Endodermal cell (in vitro differentiated cells): ENCODE results near the gene MANF. TPM values are rescaled to one million over a fixed set of nuclear protein-coding genes. Genes with fewer than 3 reads are reported as not detected.

ENCODE experiments used
- DNase-seq: peaks from one replicate; pipeline ENCODE4 v3.0.0-alpha.2; 2017
- H3K27ac ChIP-seq: 2 replicates; pipeline ENCODE4 v1.5.1; 2013; ENCODE audit warnings: mild to moderate bottlenecking, low read depth, low read length, moderate library complexity
- H3K27me3 ChIP-seq: 2 replicates; pipeline ENCODE4 v1.6.1; 2013; ENCODE audit warnings: mild to moderate bottlenecking, low read length, moderate library complexity; ENCODE audit not compliant: insufficient read depth, control insufficient read depth, poor library complexity, severe bottlenecking
- H3K36me3 ChIP-seq: 2 replicates; pipeline ENCODE4 v1.7.0; 2013; ENCODE audit warnings: mild to moderate bottlenecking, low read length, moderate library complexity; ENCODE audit not compliant: control insufficient read depth, insufficient read depth
- H3K4me1 ChIP-seq: one replicate; pipeline ENCODE4 v1.7.0; 2013; ENCODE audit warnings: low read length; ENCODE audit not compliant: control insufficient read depth, insufficient read depth
- H3K4me3 ChIP-seq: 2 replicates; pipeline ENCODE4 v1.5.1; 2013; ENCODE audit warnings: mild to moderate bottlenecking, low read length, moderate library complexity
- H3K9ac ChIP-seq: 2 replicates; pipeline ENCODE4 v1.6.1; 2013; ENCODE audit warnings: mild to moderate bottlenecking, low read length, moderate library complexity; ENCODE audit not compliant: poor library complexity, severe bottlenecking; ENCODE audit errors: extremely low read depth
- H3K9me3 ChIP-seq: 2 replicates; pipeline ENCODE4 v1.6.1; 2013; ENCODE audit warnings: mild to moderate bottlenecking, low read length, moderate library complexity; ENCODE audit not compliant: control insufficient read depth
- H3K27ac Mint-ChIP-seq: 2 replicates; pipeline ENCODE4 v1.8.0; 2020; ENCODE audit warnings: mixed read lengths
- H3K27me3 Mint-ChIP-seq: 2 replicates; pipeline ENCODE4 v1.8.0; 2021; ENCODE audit warnings: mild to moderate bottlenecking, mixed read lengths; ENCODE audit not compliant: insufficient read depth
- H3K36me3 Mint-ChIP-seq: 2 replicates; pipeline ENCODE4 v1.8.0; 2020; ENCODE audit warnings: low read depth, mixed read lengths
- H3K4me1 Mint-ChIP-seq: 2 replicates; pipeline ENCODE4 v1.8.0; 2020; ENCODE audit warnings: mixed read lengths
- H3K4me3 Mint-ChIP-seq: 2 replicates; pipeline ENCODE4 v1.8.0; 2020; ENCODE audit warnings: mild to moderate bottlenecking, moderate library complexity, mixed read lengths
- H3K9me3 Mint-ChIP-seq: 2 replicates; pipeline ENCODE4 v1.8.0; 2020; ENCODE audit warnings: mild to moderate bottlenecking, mixed read lengths
- CTCF ChIP-seq: fragments of 200-600 bp; sonication (generic); conservative IDR thresholded peaks from 2 replicates; pipeline ENCODE4 v1.5.0; 2021; ENCODE audit warnings: antibody characterized with exemption, mild to moderate bottlenecking
- WGBS, 2 experiments: methylation state at CpG; one replicate each; pipeline versions ENCODE4 v1.1.5 to v1.1.7; 2013; ENCODE audit warnings: missing lambda C conversion rate in 2 of 2, mixed read lengths in 1 of 2; ENCODE audit not compliant: insufficient coverage in 1 of 2, insufficient read length in 1 of 2; 5-methylcytosine and 5-hydroxymethylcytosine counted together
- total RNA-seq, 2 donors: library from RNA; stranded (reverse); fragmentation: NEBNext Ultra II Directional in 1 of 2; extraction: Animal tissue kit (Norgen Biotek cat#: 25700) in 1 of 2; gene quantifications; 2 replicates in 1 of 2; 3 replicates in 1 of 2; pipeline ENCODE4 v1.2.1, GENCODE V29; 2021

Gene MANF
- total RNA-seq, 2 donors from 2014 or later: 153 to 225 TPM

GRCh38 chr3:51382947-51383578 is 2.0 kb upstream of the MANF start:
- TF ChIP-seq CTCF: peak; percentile 28
- H3K27ac ChIP-seq: no peak overlapping the region
- Mint-ChIP-seq H3K27me3 (no peaks in the 10 kb centered on the region), H3K36me3 (peaks cover 21% of the 10 kb centered on the region), H3K4me1 (peaks cover 30% of the 10 kb centered on the region), H3K27ac (peak overlapping the region; percentile 55), H3K9me3 (no peaks in the 10 kb centered on the region), H3K4me3 (peak overlapping the region; percentile 99)
- DNase-seq: no peak
- no peak overlapping the region for H3K9ac ChIP-seq
- no peaks in the 10 kb centered on the region for H3K27me3 ChIP-seq
- 96 to 100% methylated on average over 2 to 3 of the region's 3 CpGs for WGBS, 2 experiments
- peak overlapping the region; percentile 96 for H3K4me3 ChIP-seq
- H3K9me3 ChIP-seq: no peaks in the 10 kb centered on the region
- H3K36me3 ChIP-seq: peaks cover 21% of the 10 kb centered on the region
- H3K4me1 ChIP-seq: peaks cover 10% of the 10 kb centered on the region

GRCh38 chr3:51384055-51384725 is 901 bp upstream of the MANF start:
- no peaks in the 10 kb centered on the region for H3K27me3 Mint-ChIP-seq
- H3K27ac ChIP-seq: peak overlapping the region; percentile 87
- H3K27me3 ChIP-seq: no peaks in the 10 kb centered on the region
- no peaks in the 10 kb centered on the region for H3K9me3 ChIP-seq
- H3K4me3 ChIP-seq: peak overlapping the region; percentile 96
- H3K4me1 Mint-ChIP-seq: peaks cover 35% of the 10 kb centered on the region
- no peak for DNase-seq
- 1% methylated on average over 20 to 29 of the region's 29 CpGs for WGBS, 2 experiments
- peak overlapping the region; percentile 91 for H3K9ac ChIP-seq
- H3K9me3 Mint-ChIP-seq: no peaks in the 10 kb centered on the region
- H3K4me1 ChIP-seq: peaks cover 13% of the 10 kb centered on the region
- H3K36me3 Mint-ChIP-seq: peaks cover 33% of the 10 kb centered on the region
- no peak for TF ChIP-seq CTCF
- peak overlapping the region; percentile 99 for H3K27ac Mint-ChIP-seq
- H3K4me3 Mint-ChIP-seq: peak overlapping the region; percentile 99
- peaks cover 32% of the 10 kb centered on the region for H3K36me3 ChIP-seq

- peak overlapping the region; percentile 74 for H3K9ac ChIP-seq
- H3K4me3 ChIP-seq: peak overlapping the region; percentile 98
- H3K27ac Mint-ChIP-seq: peak overlapping the region; percentile 95
- H3K9me3 ChIP-seq: no peaks in the 10 kb centered on the region
- 3 to 4% methylated on average over 13 to 18 of the region's 18 CpGs for WGBS, 2 experiments
- H3K36me3 Mint-ChIP-seq: peaks cover 35% of the 10 kb centered on the region
- H3K4me1 Mint-ChIP-seq: peaks cover 42% of the 10 kb centered on the region
- H3K4me1 ChIP-seq: peaks cover 18% of the 10 kb centered on the region
- H3K4me3 Mint-ChIP-seq: peak overlapping the region; percentile 99
- H3K27me3 Mint-ChIP-seq: no peaks in the 10 kb centered on the region
- no peak for TF ChIP-seq CTCF
- H3K27ac ChIP-seq: peak overlapping the region; percentile 65
- H3K9me3 Mint-ChIP-seq: no peaks in the 10 kb centered on the region
- peaks cover 43% of the 10 kb centered on the region for H3K36me3 ChIP-seq
- H3K27me3 ChIP-seq: no peaks in the 10 kb centered on the region
- no peak for DNase-seq
Observed at GRCh38 chr3:51385621-51386091, 565 bp downstream of the MANF start.
